ENCODE data around the gene GREM2. TPM values are rescaled to one million over a fixed set of nuclear protein-coding genes. Genes with fewer than 3 reads are reported as not detected.

The GREM2 gene
- total and polyA plus RNA-seq, 10 of the 15 experiments (the other 5 are each of a cell fraction or from before 2014, with no cell fraction given): not detected

DNA sequence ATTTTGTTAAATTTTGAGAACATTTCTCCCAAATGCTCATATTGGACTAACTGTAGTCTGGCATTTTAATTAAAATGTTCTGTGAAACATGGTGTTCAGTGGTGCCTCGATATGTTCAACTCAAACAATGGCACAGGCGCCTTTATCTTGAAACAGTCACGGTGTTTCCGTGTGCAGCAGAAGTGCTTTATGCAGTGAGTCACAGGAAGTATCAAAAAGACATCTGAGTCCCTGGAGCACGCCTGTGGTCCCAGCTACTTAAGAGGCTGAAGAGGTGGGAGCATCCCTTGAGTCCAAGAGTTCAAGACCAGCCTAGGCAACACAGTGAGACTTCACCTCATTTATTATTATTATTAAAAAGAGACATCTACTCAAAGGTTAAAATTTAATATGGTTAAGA is 52.2 kb downstream of the GREM2 start:
- CTCF ChIA-PET: no interaction called here
- H3K27ac ChIP-seq (ENCODE audit: control insufficient read depth, insufficient read depth): no peak overlapping the region
- RAD21 ChIA-PET (ENCODE audit: unreplicated experiment): no interaction called here
- BruUV-seq (replicated peaks): no TSS peak
- no peak for FAIRE-seq
- in situ Hi-C loops (cut with MboI) (no loop called here), intact Hi-C loops (cut with micrococcal nuclease; ENCODE audit: unreplicated experiment) (no loop called here)
- no peak for TF ChIP-seq POLR2AphosphoS2 (IDR thresholded peaks at IDR 0.05; ENCODE audit: low read depth, low read length)
- TF ChIP-seq SUZ12 (IDR thresholded peaks at IDR 0.05; ENCODE audit: unreplicated experiment): no peak
- TF ChIP-seq SMAD1 (IDR thresholded peaks at IDR 0.05; ENCODE audit: low read depth, partially characterized antibody): no peak
- no peak for TF ChIP-seq BACH1 (IDR thresholded peaks at IDR 0.05; ENCODE audit: borderline replicate concordance)
- no peak for TF ChIP-seq LARP7 (IDR thresholded peaks at IDR 0.05)
- H3K9ac ChIP-seq (ENCODE audit: control insufficient read depth, insufficient read depth, low read length): no peak overlapping the region
- DNase-seq (ENCODE audit: low read depth, low spot score): no peak
- WGBS (ENCODE audit: insufficient coverage, insufficient replicate concordance, low lambda C conversion rate, missing lambda C conversion rate): 61% methylated on average over 5 of the region's 5 CpGs
- H3K79me2 ChIP-seq (ENCODE audit: control insufficient read depth, insufficient read depth, low read length): no peaks in the 10 kb centered on the region
- no peaks in the 10 kb centered on the region for H3K4me1 ChIP-seq (ENCODE audit: control insufficient read depth, insufficient read depth, low read length)
- no peaks in the 10 kb centered on the region for H3K9me3 ChIP-seq (replicated peaks; ENCODE audit: control insufficient read depth, insufficient read depth, low read length)
- no peak for ATAC-seq
- no peak overlapping the region for H2AFZ ChIP-seq (ENCODE audit: control insufficient read depth, low read depth, low read length)
- no peak overlapping the region for H3K4me3 ChIP-seq
- no peak overlapping the region for H3K4me2 ChIP-seq (ENCODE audit: control insufficient read depth, insufficient read depth)
- no peaks in the 10 kb centered on the region for H4K20me1 ChIP-seq (ENCODE audit: control insufficient read depth, insufficient read depth)
- H3K27me3 ChIP-seq (replicated peaks in 1 of 2; ENCODE audit: control insufficient read depth in 2 of 2, insufficient read depth in 2 of 2, low read length in 1 of 2): no peaks in the 10 kb centered on the region
- POLR2A ChIA-PET: no interaction called here
- no peaks in the 10 kb centered on the region for H3K36me3 ChIP-seq (ENCODE audit: control insufficient read depth in 2 of 2, insufficient read depth in 2 of 2, low read length in 1 of 2)
- SMC1A ChIA-PET (ENCODE audit: uncharacterized antibody, unreplicated experiment): no interaction called here

DNA sequence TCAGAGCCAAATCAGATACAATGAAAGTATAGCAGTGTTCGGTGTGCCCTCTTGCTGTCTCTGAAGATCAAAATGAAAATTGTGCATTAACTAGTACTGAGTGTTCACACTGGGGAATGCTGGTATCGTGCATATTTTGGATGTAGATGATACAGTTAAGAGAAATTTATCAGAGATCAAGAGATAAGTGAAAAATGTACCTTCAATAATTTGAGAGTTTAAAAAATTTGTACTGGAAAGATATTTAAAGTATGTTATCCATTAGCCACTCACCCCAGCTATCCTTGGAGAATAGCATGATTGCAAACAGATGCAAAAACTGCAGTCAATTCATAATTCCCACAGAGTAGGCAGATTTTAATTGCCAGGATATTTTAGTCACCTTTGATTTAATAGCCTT is 56.4 kb downstream of the GREM2 start:
- no peaks in the 10 kb centered on the region for H3K9me3 ChIP-seq (replicated peaks; ENCODE audit: control insufficient read depth, insufficient read depth, low read length)
- intact Hi-C loops (cut with micrococcal nuclease; ENCODE audit: unreplicated experiment): no loop called here
- H3K4me1 ChIP-seq (ENCODE audit: control insufficient read depth, insufficient read depth, low read length): no peaks in the 10 kb centered on the region
- no peak for FAIRE-seq
- ChIA-PET POLR2A (no interaction called here), SMC1A (ENCODE audit: uncharacterized antibody, unreplicated experiment) (no interaction called here), CTCF (no interaction called here), RAD21 (ENCODE audit: unreplicated experiment) (no interaction called here)
- in situ Hi-C loops (cut with MboI): no loop called here
- no peaks in the 10 kb centered on the region for H3K36me3 ChIP-seq (ENCODE audit: control insufficient read depth in 2 of 2, insufficient read depth in 2 of 2, low read length in 1 of 2)
- WGBS (ENCODE audit: insufficient coverage, insufficient replicate concordance, low lambda C conversion rate, missing lambda C conversion rate): 24% methylated on average over 2 of the region's 2 CpGs
- H3K79me2 ChIP-seq (ENCODE audit: control insufficient read depth, insufficient read depth, low read length): no peaks in the 10 kb centered on the region
- no peak overlapping the region for H3K27ac ChIP-seq (ENCODE audit: control insufficient read depth, insufficient read depth)
- no peak overlapping the region for H3K4me2 ChIP-seq (ENCODE audit: control insufficient read depth, insufficient read depth)
- no peak overlapping the region for H3K4me3 ChIP-seq
- H4K20me1 ChIP-seq (ENCODE audit: control insufficient read depth, insufficient read depth): no peaks in the 10 kb centered on the region
- H2AFZ ChIP-seq (ENCODE audit: control insufficient read depth, low read depth, low read length): no peak overlapping the region
- no peak overlapping the region for H3K9ac ChIP-seq (ENCODE audit: control insufficient read depth, insufficient read depth, low read length)
- no peaks in the 10 kb centered on the region for H3K27me3 ChIP-seq (replicated peaks in 1 of 2; ENCODE audit: control insufficient read depth in 2 of 2, insufficient read depth in 2 of 2, low read length in 1 of 2)
- DNase-seq (ENCODE audit: low read depth, low spot score): no peak
- BruUV-seq (replicated peaks): no TSS peak
- no peak for ATAC-seq
- TF ChIP-seq SREBF1 (IDR thresholded peaks at IDR 0.05; ENCODE audit: low read length) (no peak), ZSCAN29 (IDR thresholded peaks at IDR 0.05) (no peak), TBL1XR1 (IDR thresholded peaks at IDR 0.05; ENCODE audit: low read depth, low read length) (no peak), NR2C1 (IDR thresholded peaks at IDR 0.05) (no peak), NFXL1 (IDR thresholded peaks at IDR 0.05; ENCODE audit: borderline replicate concordance) (no peak), CHD4 (IDR thresholded peaks at IDR 0.05) (no peak), PAX5 (IDR thresholded peaks at IDR 0.05; ENCODE audit: borderline replicate concordance, low read depth, low read length) (no peak)
- TF ChIP-seq, protein P1, sequence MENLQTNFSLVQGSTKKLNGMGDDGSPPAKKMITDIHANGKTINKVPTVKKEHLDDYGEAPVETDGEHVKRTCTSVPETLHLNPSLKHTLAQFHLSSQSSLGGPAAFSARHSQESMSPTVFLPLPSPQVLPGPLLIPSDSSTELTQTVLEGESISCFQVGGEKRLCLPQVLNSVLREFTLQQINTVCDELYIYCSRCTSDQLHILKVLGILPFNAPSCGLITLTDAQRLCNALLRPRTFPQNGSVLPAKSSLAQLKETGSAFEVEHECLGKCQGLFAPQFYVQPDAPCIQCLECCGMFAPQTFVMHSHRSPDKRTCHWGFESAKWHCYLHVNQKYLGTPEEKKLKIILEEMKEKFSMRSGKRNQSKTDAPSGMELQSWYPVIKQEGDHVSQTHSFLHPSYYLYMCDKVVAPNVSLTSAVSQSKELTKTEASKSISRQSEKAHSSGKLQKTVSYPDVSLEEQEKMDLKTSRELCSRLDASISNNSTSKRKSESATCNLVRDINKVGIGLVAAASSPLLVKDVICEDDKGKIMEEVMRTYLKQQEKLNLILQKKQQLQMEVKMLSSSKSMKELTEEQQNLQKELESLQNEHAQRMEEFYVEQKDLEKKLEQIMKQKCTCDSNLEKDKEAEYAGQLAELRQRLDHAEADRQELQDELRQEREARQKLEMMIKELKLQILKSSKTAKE (IDR thresholded peaks at IDR 0.05; ENCODE audit: low read depth, poor library complexity, severe bottlenecking): no peak
- TF ChIP-seq, protein P2, sequence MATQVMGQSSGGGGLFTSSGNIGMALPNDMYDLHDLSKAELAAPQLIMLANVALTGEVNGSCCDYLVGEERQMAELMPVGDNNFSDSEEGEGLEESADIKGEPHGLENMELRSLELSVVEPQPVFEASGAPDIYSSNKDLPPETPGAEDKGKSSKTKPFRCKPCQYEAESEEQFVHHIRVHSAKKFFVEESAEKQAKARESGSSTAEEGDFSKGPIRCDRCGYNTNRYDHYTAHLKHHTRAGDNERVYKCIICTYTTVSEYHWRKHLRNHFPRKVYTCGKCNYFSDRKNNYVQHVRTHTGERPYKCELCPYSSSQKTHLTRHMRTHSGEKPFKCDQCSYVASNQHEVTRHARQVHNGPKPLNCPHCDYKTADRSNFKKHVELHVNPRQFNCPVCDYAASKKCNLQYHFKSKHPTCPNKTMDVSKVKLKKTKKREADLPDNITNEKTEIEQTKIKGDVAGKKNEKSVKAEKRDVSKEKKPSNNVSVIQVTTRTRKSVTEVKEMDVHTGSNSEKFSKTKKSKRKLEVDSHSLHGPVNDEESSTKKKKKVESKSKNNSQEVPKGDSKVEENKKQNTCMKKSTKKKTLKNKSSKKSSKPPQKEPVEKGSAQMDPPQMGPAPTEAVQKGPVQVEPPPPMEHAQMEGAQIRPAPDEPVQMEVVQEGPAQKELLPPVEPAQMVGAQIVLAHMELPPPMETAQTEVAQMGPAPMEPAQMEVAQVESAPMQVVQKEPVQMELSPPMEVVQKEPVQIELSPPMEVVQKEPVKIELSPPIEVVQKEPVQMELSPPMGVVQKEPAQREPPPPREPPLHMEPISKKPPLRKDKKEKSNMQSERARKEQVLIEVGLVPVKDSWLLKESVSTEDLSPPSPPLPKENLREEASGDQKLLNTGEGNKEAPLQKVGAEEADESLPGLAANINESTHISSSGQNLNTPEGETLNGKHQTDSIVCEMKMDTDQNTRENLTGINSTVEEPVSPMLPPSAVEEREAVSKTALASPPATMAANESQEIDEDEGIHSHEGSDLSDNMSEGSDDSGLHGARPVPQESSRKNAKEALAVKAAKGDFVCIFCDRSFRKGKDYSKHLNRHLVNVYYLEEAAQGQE (IDR thresholded peaks at IDR 0.05; ENCODE audit: low read depth, low read length): no peak

Measured in GM12878 (cell line).